HG02870 (cell line): ENCODE results near the gene DLG2.
A peak's percentile ranks its signal among the peaks of the same experiment; 100 is the strongest.

Experiments
- ATAC-seq: cut with Tn5 transposase; IDR thresholded peaks from one replicate; pipeline ENCODE4 v1.9.1; 2021; ENCODE audit warnings: mild to moderate bottlenecking, moderate library complexity; ENCODE audit not compliant: unreplicated experiment

DLG2 gene

GRCh38 chr11:83681906-83682610, 1945.1 kb downstream of the DLG2 start:
- no peak for ATAC-seq

- ATAC-seq, result peak; percentile 52
These were observed 1945.9 kb downstream of the DLG2 start for GRCh38 chr11:83681031-83681781.

GRCh38 chr11:83680321-83680720, 1946.8 kb downstream of the DLG2 start:
- no peak for ATAC-seq

- ATAC-seq, result no peak
These were observed 1948.1 kb downstream of the DLG2 start for GRCh38 chr11:83678831-83679584.

GRCh38 chr11:83677730-83678129, 1949.4 kb downstream of the DLG2 start:
- ATAC-seq, result no peak

- ATAC-seq, result no peak
These were observed 1951.0 kb downstream of the DLG2 start for GRCh38 chr11:83676056-83676601.

- peak; percentile 40 for ATAC-seq
These were observed 1952.8 kb downstream of the DLG2 start for GRCh38 chr11:83674102-83674896.

GRCh38 chr11:83671289-83671688, 1955.9 kb downstream of the DLG2 start:
- no peak for ATAC-seq

- no peak for ATAC-seq
These were observed 1961.0 kb downstream of the DLG2 start for GRCh38 chr11:83666149-83666548.

GRCh38 chr11:83663988-83664387, 1963.2 kb downstream of the DLG2 start:
- no peak for ATAC-seq

- no peak for ATAC-seq
These were observed 1963.7 kb downstream of the DLG2 start for GRCh38 chr11:83663446-83663845.

GRCh38 chr11:83662494-83662893, 1964.7 kb downstream of the DLG2 start:
- ATAC-seq, result no peak

- no peak for ATAC-seq
These were observed 1965.4 kb downstream of the DLG2 start for GRCh38 chr11:83661491-83662350.

GRCh38 chr11:83659466-83659865, 1967.7 kb downstream of the DLG2 start:
- no peak for ATAC-seq

- no peak for ATAC-seq
These were observed 1970.3 kb downstream of the DLG2 start for GRCh38 chr11:83656796-83657330.

- ATAC-seq, result no peak
These were observed 1971.2 kb downstream of the DLG2 start for GRCh38 chr11:83655976-83656375.

GRCh38 chr11:83649528-83649855, 1977.7 kb downstream of the DLG2 start:
- no peak for ATAC-seq

- no peak for ATAC-seq
These were observed 1978.3 kb downstream of the DLG2 start for GRCh38 chr11:83648610-83649527.
